AG08395 (cell line): ENCODE measurements around the gene ANOS1.

ENCODE experiments used
- DNase-seq: peaks from one replicate; pipeline ENCODE4 v3.0.0; 2012; ENCODE audit warnings: mixed read lengths, low spot score

ANOS1 gene

DNA sequence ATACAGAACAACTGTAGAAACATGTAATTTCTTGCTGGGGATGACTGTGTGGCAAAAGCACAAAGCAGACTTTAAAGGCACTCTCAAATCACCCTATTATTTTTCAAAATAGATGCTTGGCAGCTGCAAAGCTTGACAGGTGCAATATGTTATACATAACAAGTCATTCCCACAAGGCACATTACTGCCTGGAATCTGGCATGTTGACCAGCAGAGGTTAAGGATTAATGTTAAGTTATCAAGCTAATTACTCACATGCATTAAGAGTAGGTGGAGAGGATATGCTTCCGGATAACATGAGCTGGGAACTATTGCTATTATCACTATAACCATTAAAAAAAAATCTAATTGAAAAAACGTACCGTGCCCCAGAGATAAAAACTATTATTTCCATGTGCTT lies 17.8 kb downstream of the ANOS1 start:
- no peak for DNase-seq

DNA sequence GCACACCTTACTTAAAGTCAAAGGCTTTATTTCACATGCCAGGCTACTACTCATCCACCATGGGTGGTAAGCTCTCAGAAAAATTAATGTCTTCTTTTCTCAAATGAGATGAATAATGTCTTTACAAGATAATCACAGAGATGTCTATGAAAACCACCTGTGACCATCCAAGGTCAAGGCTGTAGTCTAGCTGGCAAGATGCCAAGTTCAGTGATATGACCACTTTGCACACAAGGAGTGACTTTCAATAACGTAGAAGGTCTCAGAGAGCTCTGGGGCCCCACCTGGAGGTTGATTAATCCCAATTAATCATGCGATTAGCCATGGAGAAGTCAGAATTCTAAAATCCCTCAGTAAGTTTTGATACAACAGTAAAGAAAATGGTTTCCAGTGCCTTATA lies 20.5 kb downstream of the ANOS1 start:
- DNase-seq = no peak

- no peak for DNase-seq
Observed at GRCh38 chrX:8704184-8704583, 27.8 kb downstream of the ANOS1 start.

DNA sequence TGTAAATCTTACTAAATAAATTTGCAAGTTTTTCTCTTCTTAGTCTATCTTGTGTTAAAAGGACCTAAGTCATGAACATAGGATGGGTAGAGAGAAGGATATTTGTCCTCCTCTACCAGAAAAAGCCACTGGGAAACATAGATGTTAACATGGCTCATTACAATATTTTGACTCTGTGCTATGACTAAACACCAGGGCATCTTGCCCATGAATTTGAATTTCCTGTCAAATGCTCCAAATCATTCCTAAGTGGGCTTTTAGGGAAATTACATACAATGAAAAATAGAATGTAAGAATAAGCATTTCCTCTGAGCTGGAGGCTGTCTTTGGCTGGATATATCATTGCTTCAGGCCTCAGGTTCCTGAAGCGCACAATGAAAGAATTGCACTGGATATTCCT lies 39.1 kb downstream of the ANOS1 start:
- DNase-seq = no peak

GRCh38 chrX:8689473-8689872 lies 42.5 kb downstream of the ANOS1 start:
- DNase-seq = no peak

GRCh38 chrX:8688776-8689175 lies 43.2 kb downstream of the ANOS1 start:
- DNase-seq = no peak

GRCh38 chrX:8684201-8684965 lies 47.6 kb downstream of the ANOS1 start:
- no peak for DNase-seq

GRCh38 chrX:8683687-8684086 lies 48.2 kb downstream of the ANOS1 start:
- no peak for DNase-seq

DNA sequence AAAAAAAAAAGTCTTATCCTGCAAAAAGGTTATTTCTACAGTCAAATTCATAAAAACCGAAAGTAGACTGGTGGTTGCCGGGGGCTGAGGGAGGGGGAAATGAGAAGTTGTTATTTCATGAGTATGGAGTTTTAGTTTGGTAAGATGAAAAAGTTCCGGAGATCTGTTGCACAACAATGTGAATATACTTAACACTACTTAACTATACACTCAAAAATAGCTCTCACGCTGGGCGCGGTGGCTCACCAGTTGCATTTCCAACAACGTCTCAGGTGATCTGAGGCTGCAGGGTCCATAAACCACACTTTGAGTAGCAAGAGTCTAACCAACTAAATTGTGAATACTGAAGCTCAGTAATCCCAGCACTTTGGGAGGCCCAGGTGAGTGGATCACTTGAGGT lies 52.4 kb downstream of the ANOS1 start:
- DNase-seq = no peak

GRCh38 chrX:8675006-8675630 lies 56.8 kb downstream of the ANOS1 start:
- no peak for DNase-seq

DNA sequence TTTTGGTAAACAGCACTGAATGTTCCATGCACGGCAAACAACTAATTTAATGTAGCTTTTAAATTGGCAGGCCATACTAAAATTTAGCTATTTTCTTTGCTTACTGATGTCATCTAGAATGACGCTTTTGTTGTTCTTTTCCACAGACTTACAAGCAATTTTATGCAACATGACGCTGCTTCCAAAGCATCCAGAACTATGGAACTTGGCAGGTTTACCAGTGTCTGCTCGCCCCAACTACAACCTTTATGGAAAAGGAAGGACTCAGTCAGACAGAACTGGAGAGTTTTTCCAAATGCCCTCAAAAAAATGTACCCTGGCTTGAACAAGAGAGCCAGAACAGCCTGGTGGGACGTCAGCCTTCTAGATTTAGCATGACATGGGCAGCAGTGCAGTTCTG lies 58.7 kb downstream of the ANOS1 start:
- DNase-seq = no peak

DNA sequence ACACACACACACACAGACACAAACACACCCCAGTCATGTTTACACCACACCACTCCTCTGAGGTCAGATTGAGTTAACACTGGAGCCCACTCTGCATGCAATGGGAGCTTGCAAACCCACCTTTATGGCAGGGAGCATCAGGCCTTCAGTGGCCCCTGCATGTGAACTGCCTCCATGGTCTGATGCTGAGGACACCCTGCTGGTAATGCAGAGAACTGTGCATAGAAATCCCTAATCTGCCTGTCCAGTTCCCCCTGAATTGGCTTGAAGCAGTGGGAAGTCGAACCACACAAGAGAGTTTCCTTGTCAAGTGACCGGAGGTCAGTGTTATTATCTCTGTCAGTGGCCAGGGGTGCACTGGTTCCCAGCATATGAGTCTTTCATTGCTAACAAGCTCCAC lies 59.8 kb downstream of the ANOS1 start:
- no peak for DNase-seq

DNA sequence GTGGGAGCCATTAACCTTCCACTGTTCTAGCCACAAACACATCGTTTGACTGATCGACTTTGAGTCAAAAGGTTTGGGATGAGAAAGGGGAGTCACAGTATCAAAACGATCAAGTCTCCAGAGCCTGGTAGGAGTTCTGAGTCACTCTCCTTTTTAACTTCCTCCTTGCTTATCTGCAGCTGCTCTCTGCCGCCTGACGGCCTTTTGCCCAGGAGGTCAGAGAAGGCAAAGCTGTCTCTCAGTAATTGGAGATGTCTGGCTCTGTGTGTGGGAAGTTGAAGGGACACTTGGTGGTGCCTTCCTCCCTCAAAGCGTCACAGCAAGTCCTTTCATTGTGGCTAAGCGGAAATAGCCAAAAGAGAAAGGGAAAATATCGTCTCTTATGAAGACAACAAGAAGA lies 63.1 kb downstream of the ANOS1 start:
- no peak for DNase-seq

- no peak for DNase-seq
Observed at GRCh38 chrX:8663325-8663724, 68.6 kb downstream of the ANOS1 start.

DNA sequence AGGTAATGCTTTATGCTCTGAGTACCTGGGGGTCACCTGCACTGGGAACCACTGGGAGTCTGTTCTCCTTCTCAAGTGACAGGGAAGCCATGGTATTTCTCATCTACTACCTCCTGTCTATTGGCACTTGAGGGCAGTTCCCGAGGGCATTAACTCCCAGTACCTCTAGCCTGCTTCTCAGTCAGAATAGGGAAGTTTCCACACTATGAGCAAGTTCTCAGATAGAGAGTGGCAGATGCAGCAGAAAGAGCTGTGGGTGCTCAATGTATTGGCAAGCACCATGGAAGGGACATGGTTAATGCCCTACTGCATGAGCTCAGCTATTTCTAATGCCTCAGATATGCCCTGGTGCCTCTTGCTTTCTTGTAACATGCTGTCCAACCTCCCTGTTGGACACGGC lies 74.1 kb downstream of the ANOS1 start:
- DNase-seq = no peak

DNA sequence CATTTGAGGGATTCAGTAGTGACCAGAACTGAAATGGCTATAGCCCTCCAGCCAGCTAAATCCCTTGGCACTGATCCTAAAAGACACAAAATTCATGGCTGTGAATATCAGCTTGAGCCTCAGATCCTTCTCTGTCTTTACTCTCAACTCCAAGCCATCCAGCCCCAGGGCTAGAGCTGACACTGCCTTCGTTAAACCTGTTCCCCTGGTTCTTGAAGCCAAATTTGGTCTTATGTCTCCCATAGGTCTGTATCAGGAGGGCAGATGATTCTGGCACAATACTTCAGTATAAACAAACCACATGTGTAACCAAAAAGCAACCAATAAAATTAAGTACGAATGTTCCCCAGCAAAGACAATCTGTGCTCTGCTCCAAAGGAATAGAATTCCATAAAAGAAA lies 78.0 kb downstream of the ANOS1 start:
- no peak for DNase-seq

DNA sequence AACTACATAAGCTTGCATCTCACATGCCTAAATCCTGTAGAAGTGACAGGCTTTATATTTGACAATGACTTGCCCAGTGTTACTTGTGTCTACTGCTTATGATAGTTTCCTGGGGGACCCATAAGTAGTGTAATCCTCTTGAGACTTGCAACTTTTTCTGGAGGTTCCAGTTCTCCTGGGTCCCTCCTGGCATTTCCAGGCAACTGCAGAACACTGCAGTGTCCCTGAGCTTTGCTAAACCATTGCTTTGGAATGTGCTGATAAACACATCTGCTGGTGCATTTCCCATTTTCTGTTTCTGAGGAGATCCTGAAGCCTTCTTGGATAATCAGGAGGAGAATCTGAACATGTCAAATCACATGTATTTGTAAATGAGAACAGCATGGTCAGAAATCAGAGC lies 82.0 kb downstream of the ANOS1 start:
- no peak for DNase-seq

- DNase-seq = no peak
Observed at GRCh38 chrX:8647176-8647575, 84.8 kb downstream of the ANOS1 start.

DNA sequence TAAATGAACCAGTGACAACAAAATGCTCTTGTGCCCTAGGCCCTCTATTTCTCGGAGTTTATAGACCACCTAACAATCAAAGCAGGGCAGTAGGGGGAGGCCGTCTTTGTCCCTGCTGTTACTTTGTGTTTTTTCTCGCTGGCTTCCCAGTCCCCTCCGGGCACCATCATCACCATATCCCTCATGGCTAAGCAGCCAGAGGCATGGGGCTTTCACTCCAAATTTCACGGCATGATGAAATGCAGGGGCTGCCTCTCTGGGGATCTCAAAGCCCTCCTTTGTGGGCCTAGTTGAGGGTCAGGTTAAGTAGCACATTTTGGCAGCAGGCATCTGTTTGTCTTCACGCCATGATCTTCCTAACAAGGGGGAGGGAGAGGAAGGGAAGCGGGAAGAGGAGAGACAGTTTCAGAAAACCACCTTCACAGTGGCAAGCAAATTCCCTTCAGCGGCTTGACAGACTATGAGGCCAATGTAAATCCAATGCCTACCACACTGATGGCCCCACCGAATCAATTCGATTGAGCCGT lies 91.9 kb downstream of the ANOS1 start:
- no peak for DNase-seq

DNA sequence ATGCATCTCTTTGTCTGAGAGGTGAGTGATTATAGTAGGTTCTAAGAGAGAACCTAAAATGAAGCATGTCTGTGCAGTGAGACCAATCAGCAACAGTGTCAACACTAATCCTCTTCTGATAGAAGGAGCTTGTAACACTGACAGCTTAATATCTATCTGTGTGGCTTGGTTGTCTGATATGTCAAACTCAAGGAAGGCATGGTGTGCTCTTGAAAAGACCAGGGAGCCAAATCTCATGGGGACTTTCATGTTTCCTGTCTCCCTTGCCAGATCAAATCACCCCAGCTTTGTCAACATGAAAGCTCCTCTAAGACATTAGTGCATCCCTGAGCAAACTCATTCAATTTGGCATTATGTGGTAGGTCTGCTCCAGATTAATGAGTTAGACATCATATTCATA lies 95.4 kb downstream of the ANOS1 start:
- no peak for DNase-seq

DNA sequence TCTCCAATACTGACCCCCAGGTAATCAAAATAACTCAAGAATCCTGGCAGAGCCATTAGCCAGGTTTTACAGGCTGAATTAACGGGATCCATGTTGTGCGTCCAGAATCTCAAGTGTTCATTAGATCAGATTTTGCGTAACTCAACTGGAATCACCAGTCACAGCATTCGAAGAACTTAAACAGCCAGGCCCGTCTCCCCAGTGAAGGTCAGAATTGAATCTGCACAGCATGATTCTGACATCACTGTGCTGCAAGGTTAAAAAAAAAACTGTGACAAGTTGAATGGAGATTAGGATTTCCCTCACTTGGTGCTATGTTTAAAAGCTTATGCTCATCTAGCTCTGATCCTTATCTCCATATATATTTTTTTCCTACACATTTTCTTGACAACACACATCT lies 96.1 kb downstream of the ANOS1 start:
- DNase-seq = no peak

GRCh38 chrX:8632924-8633323 lies 99.0 kb downstream of the ANOS1 start:
- DNase-seq = no peak

DNA sequence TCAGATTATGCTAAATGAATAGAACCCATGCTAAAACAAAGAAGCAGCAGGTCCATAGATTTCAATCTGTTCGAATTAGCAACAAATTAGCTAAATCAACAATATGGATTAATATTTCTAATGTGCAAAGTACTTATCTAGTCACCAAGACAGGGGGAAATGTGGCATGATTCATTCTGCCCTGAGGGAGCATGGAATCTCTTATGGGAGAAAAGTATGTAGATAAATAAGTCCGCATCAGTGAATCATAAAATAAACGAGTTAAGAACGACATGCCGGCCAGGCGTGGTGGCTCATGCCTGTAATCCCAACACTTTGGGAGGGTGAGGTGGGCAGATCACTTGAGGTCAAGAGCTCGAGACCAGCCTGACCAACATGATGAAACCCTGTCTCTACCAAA lies 102.1 kb downstream of the ANOS1 start:
- DNase-seq = no peak

- no peak for DNase-seq
Observed at GRCh38 chrX:8627796-8628195, 104.1 kb downstream of the ANOS1 start.
